Mesendoderm (in vitro differentiated cells): ENCODE results near the gene NAGLU.

Experiments used
- DNase-seq: peaks from one replicate; pipeline ENCODE4 v3.0.0; 2013
- H2AK5ac ChIP-seq: 2 replicates; pipeline ENCODE4 v1.6.1; 2013; ENCODE audit warnings: low read length, inconsistent platforms
- H2BK120ac ChIP-seq: 2 replicates; pipeline ENCODE4 v1.6.1; 2013; ENCODE audit warnings: low read depth, mild to moderate bottlenecking, low read length, moderate library complexity, mixed read lengths
- H2BK15ac ChIP-seq: replicated peaks from 2 replicates; pipeline ENCODE4 v1.6.1; 2013; ENCODE audit warnings: low read depth, mild to moderate bottlenecking, moderate library complexity
- H2BK5ac ChIP-seq: 2 replicates; pipeline ENCODE4 v1.6.1; 2013; ENCODE audit warnings: low read length, inconsistent platforms
- H3K18ac ChIP-seq: 2 replicates; pipeline ENCODE4 v1.6.1; 2013; ENCODE audit warnings: mild to moderate bottlenecking, low read length, mixed read lengths
- H3K23ac ChIP-seq: one replicate; pipeline ENCODE4 v1.6.1; 2013; ENCODE audit warnings: low read length
- H3K27ac ChIP-seq: 2 replicates; pipeline ENCODE4 v1.5.1; 2013; ENCODE audit warnings: low read depth, mild to moderate bottlenecking, inconsistent platforms, low read length, moderate library complexity
- H3K27me3 ChIP-seq: 2 replicates; pipeline ENCODE4 v1.6.1; 2013; ENCODE audit warnings: low read length, control low read depth, mild to moderate bottlenecking, inconsistent platforms; ENCODE audit not compliant: insufficient read depth, poor library complexity
- H3K36me3 ChIP-seq: 2 replicates; pipeline ENCODE4 v1.6.1; 2013; ENCODE audit warnings: low read length, inconsistent platforms; ENCODE audit not compliant: control insufficient read depth, insufficient read depth
- H3K4ac ChIP-seq: one replicate; pipeline ENCODE4 v1.6.1; 2013; ENCODE audit warnings: low read depth, mild to moderate bottlenecking, low read length, moderate library complexity
- H3K4me1 ChIP-seq: 2 replicates; pipeline ENCODE4 v1.6.1; 2013; ENCODE audit warnings: low read depth, low read length, inconsistent platforms; ENCODE audit not compliant: control insufficient read depth
- H3K4me2 ChIP-seq: 2 replicates; pipeline ENCODE4 v1.6.1; 2013; ENCODE audit warnings: low read length
- H3K4me3 ChIP-seq: 2 replicates; pipeline ENCODE4 v1.5.1; 2013; ENCODE audit warnings: mild to moderate bottlenecking, low read length
- H3K56ac ChIP-seq: one replicate; pipeline ENCODE4 v1.6.1; 2013; ENCODE audit warnings: low read length
- H3K79me1 ChIP-seq: 2 replicates; pipeline ENCODE4 v1.6.1; 2013; ENCODE audit warnings: low read length, inconsistent platforms
- H3K79me2 ChIP-seq: 2 replicates; pipeline ENCODE4 v1.6.1; 2013; ENCODE audit warnings: mild to moderate bottlenecking, low read length; ENCODE audit not compliant: control insufficient read depth, insufficient read depth
- H3K9ac ChIP-seq: 2 replicates; pipeline ENCODE4 v1.6.1; 2013; ENCODE audit warnings: low read length, inconsistent platforms
- H4K5ac ChIP-seq: one replicate; pipeline ENCODE4 v1.6.1; 2013; ENCODE audit warnings: low read length
- H4K8ac ChIP-seq: one replicate; pipeline ENCODE4 v1.6.1; 2013; ENCODE audit warnings: low read depth, mild to moderate bottlenecking, control low read depth, low read length, moderate library complexity
- WGBS: extraction: QIAGEN DNeasy Blood & Tissue Kit; methylation state at CpG from one replicate; pipeline ENCODE4 v1.1.7; 2013; ENCODE audit warnings: low lambda C conversion rate, missing lambda C conversion rate; ENCODE audit not compliant: insufficient coverage; ENCODE audit errors: extremely low coverage; 5-methylcytosine and 5-hydroxymethylcytosine counted together

The NAGLU gene

GRCh38 chr17:42579794-42580551 is 43.9 kb downstream of the NAGLU start:
- Histone ChIP-seq H3K79me1 (peaks cover 4% of the 10 kb centered on the region), H2BK5ac (no peak overlapping the region), H4K8ac (no peak overlapping the region), H3K18ac (no peak overlapping the region), H3K36me3 (peaks cover 2% of the 10 kb centered on the region), H3K4me3 (no peak overlapping the region), H3K79me2 (peaks cover 14% of the 10 kb centered on the region), H3K4me2 (no peak overlapping the region), H2AK5ac (no peak overlapping the region), H3K4me1 (no peaks in the 10 kb centered on the region), H3K9ac (no peak overlapping the region), H3K56ac (no peak overlapping the region), H3K27ac (no peak overlapping the region), H2BK15ac (no peak overlapping the region), H4K5ac (no peak overlapping the region), H2BK120ac (no peak overlapping the region), H3K23ac (no peak overlapping the region), H3K27me3 (no peaks in the 10 kb centered on the region), H3K4ac (no peak overlapping the region)
- no peak for DNase-seq
- no CpG with 5 or more reads among the region's 2 CpGs for WGBS

DNA sequence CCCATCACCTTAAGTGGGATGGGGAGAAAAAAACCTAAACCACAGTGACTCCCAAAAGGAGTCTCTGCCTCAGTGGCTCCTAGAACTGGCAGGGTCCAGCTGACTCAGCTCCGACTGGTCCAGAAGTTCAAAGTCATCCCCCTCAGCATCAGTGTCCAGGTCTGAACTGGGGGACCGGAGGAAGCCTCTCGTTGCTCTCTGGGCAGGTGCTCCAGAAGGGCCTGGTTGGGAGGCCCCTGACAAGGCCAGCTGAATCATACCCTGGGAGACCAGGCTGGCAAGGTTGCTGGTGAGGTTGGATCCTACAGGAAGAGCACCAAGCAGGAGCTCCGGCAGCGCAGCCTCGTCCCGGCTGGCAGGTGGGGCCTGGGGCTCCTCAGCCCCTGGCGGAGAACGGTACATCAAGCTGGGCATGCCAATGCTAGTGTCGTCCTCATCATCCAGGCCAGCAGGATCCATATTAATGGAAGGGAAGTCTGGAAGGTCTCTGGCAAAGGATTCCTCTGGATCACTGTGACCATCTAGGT is 45.8 kb downstream of the NAGLU start:
- no peak overlapping the region for H4K5ac ChIP-seq
- no peak overlapping the region for H3K4me3 ChIP-seq
- no peak for DNase-seq
- H3K4me1 ChIP-seq, result no peaks in the 10 kb centered on the region
- no peak overlapping the region for H2BK5ac ChIP-seq
- no peak overlapping the region for H3K23ac ChIP-seq
- no peak overlapping the region for H3K9ac ChIP-seq
- H3K18ac ChIP-seq, result no peak overlapping the region
- no peak overlapping the region for H2BK15ac ChIP-seq
- peaks cover 6% of the 10 kb centered on the region for H3K79me2 ChIP-seq
- peaks cover 4% of the 10 kb centered on the region for H3K79me1 ChIP-seq
- H3K27ac ChIP-seq, result no peak overlapping the region
- H2BK120ac ChIP-seq, result no peak overlapping the region
- H3K4ac ChIP-seq, result no peak overlapping the region
- H3K4me2 ChIP-seq, result no peak overlapping the region
- H3K27me3 ChIP-seq, result no peaks in the 10 kb centered on the region
- WGBS, result no CpG with 5 or more reads among the region's 10 CpGs
- H2AK5ac ChIP-seq, result no peak overlapping the region
- peaks cover 6% of the 10 kb centered on the region for H3K36me3 ChIP-seq
- no peak overlapping the region for H3K56ac ChIP-seq
- H4K8ac ChIP-seq, result no peak overlapping the region

DNA sequence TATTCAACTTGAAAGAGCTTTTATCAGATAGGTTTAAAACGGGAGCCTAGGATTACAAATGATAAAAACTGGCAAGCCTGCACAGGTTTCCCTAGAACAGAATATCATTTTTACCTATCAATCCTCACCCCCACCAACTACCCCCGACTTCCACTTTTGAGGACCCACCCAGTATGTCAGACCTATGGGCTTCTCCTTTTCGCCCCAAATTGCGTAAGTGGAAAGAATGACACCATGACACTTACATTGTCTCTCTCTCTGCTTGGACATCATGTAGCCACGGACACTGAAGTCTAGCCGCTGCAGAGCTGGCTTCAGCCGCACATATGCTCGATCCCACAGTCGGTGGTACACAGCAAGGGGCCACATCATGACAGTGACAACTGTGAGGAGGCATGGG is 48.8 kb downstream of the NAGLU start:
- Histone ChIP-seq H4K5ac (no peak overlapping the region), H3K4me2 (no peak overlapping the region), H3K27ac (no peak overlapping the region), H3K79me2 (no peaks in the 10 kb centered on the region), H3K9ac (no peak overlapping the region), H3K18ac (no peak overlapping the region), H3K79me1 (no peaks in the 10 kb centered on the region), H3K27me3 (no peaks in the 10 kb centered on the region), H4K8ac (no peak overlapping the region), H3K4me1 (no peaks in the 10 kb centered on the region), H3K56ac (no peak overlapping the region), H2BK15ac (no peak overlapping the region), H3K23ac (no peak overlapping the region), H2BK120ac (no peak overlapping the region), H3K4ac (no peak overlapping the region), H2BK5ac (no peak overlapping the region), H3K36me3 (peaks cover 6% of the 10 kb centered on the region), H3K4me3 (no peak overlapping the region), H2AK5ac (no peak overlapping the region)
- WGBS, result no CpG with 5 or more reads among the region's 9 CpGs
- DNase-seq, result no peak

DNA sequence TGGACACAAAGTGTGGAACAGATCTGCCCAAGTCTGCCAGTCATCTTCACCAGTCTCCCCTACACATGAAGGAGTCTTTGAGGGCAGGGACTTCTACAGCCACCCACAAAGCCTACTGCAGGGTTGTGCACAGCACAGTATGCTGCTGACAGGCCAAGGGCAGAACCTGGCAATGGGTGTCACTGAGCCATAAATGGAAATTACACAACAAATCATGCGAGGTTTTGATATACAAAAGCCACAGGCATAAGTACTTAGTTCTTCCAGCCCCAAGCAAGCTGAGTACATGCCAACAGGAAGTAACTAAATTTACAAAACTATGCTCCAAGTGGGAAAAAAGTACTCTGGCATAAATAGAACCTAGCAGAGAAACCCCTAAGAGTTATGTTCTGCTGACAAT is 49.3 kb downstream of the NAGLU start:
- Histone ChIP-seq H3K4me2 (no peak overlapping the region), H3K27ac (no peak overlapping the region), H2BK15ac (no peak overlapping the region), H3K36me3 (peaks cover 6% of the 10 kb centered on the region), H2BK120ac (no peak overlapping the region), H3K9ac (no peak overlapping the region), H3K18ac (no peak overlapping the region), H3K4me3 (no peak overlapping the region), H2BK5ac (no peak overlapping the region), H4K8ac (no peak overlapping the region), H3K79me2 (no peaks in the 10 kb centered on the region), H3K4me1 (no peaks in the 10 kb centered on the region), H3K56ac (no peak overlapping the region), H3K4ac (no peak overlapping the region), H2AK5ac (no peak overlapping the region), H3K79me1 (no peaks in the 10 kb centered on the region), H3K23ac (no peak overlapping the region), H3K27me3 (no peaks in the 10 kb centered on the region), H4K5ac (no peak overlapping the region)
- no CpG with 5 or more reads among the region's 1 CpG for WGBS
- no peak for DNase-seq

GRCh38 chr17:42586514-42587230 is 50.6 kb downstream of the NAGLU start:
- Histone ChIP-seq H3K79me2 (no peaks in the 10 kb centered on the region), H2BK120ac (no peak overlapping the region), H3K56ac (no peak overlapping the region), H3K79me1 (no peaks in the 10 kb centered on the region), H3K4ac (no peak overlapping the region), H2BK5ac (no peak overlapping the region), H3K36me3 (peaks cover 6% of the 10 kb centered on the region), H3K27ac (no peak overlapping the region), H3K9ac (no peak overlapping the region), H2AK5ac (no peak overlapping the region), H3K23ac (no peak overlapping the region), H3K27me3 (no peaks in the 10 kb centered on the region), H3K4me1 (no peaks in the 10 kb centered on the region), H3K4me3 (no peak overlapping the region), H4K5ac (no peak overlapping the region), H3K4me2 (no peak overlapping the region), H3K18ac (no peak overlapping the region), H4K8ac (no peak overlapping the region), H2BK15ac (no peak overlapping the region)
- WGBS, result no CpG with 5 or more reads among the region's 7 CpGs
- DNase-seq, result no peak
